ENCODE results near the gene TNPO1.

TNPO1 gene

GRCh38 chr5:72846483-72846882, 30.0 kb downstream of the TNPO1 start:
- H3K9ac ChIP-seq (ENCODE audit: low read length) = no peak overlapping the region
- H4K20me1 ChIP-seq (ENCODE audit: insufficient read depth, low read length) = peaks cover 18% of the 10 kb centered on the region; the same call in 1 of the 2 replicates
- no peak overlapping the region for H3K4me3 ChIP-seq (ENCODE audit: low read length)
- peaks cover 21% of the 10 kb centered on the region for H3F3A ChIP-seq (ENCODE audit: insufficient read depth, low read length)
- H3K9me2 ChIP-seq (replicated peaks; ENCODE audit: insufficient read depth, low read length) = no peaks in the 10 kb centered on the region
- no peak for DNase-seq
- no peak overlapping the region for H3K4me2 ChIP-seq (ENCODE audit: low read depth, low read length)
- H3K36me3 ChIP-seq (replicated peaks; ENCODE audit: insufficient read depth, low read length) = peaks cover 2% of the 10 kb centered on the region; the same call in 1 of the 2 replicates
- no peak overlapping the region for H3K27ac ChIP-seq (ENCODE audit: low read length)
- H3K9me3 ChIP-seq (replicated peaks; ENCODE audit: insufficient read depth, low read length) = no peaks in the 10 kb centered on the region
- peaks cover 37% of the 10 kb centered on the region for H3K79me2 ChIP-seq (ENCODE audit: low read length)
- no peak overlapping the region for H2AFZ ChIP-seq (ENCODE audit: low read length)
- peaks cover 14% of the 10 kb centered on the region for H3K4me1 ChIP-seq (ENCODE audit: low read length)
- H3K27me3 ChIP-seq (replicated peaks; ENCODE audit: insufficient read depth, low read length) = no peaks in the 10 kb centered on the region
- TF ChIP-seq EZH2phosphoT487 (IDR thresholded peaks at IDR 0.05; ENCODE audit: low read length) = no peak
- no peak for TF ChIP-seq CTCF (IDR thresholded peaks at IDR 0.05; ENCODE audit: low read length)
- no peak for TF ChIP-seq EZH2 (optimal IDR thresholded peaks at IDR 0.05; ENCODE audit: low read depth, low read length)

- peak overlapping the region; percentile 96; the same call in 1 of the 2 replicates for H3K9ac ChIP-seq (ENCODE audit: low read length)
- H3K9me2 ChIP-seq (replicated peaks; ENCODE audit: insufficient read depth, low read length) = no peaks in the 10 kb centered on the region
- no peak for DNase-seq
- TF ChIP-seq EZH2 (optimal IDR thresholded peaks at IDR 0.05; ENCODE audit: low read depth, low read length) (no peak), CTCF (IDR thresholded peaks at IDR 0.05; ENCODE audit: low read length) (no peak), EZH2phosphoT487 (IDR thresholded peaks at IDR 0.05; ENCODE audit: low read length) (no peak)
- no peak overlapping the region for H3K27ac ChIP-seq (ENCODE audit: low read length)
- peaks cover 8% of the 10 kb centered on the region for H3K36me3 ChIP-seq (replicated peaks; ENCODE audit: insufficient read depth, low read length)
- peaks cover 46% of the 10 kb centered on the region for H3K79me2 ChIP-seq (ENCODE audit: low read length)
- H3K27me3 ChIP-seq (replicated peaks; ENCODE audit: insufficient read depth, low read length) = no peaks in the 10 kb centered on the region
- no peaks in the 10 kb centered on the region for H3K9me3 ChIP-seq (replicated peaks; ENCODE audit: insufficient read depth, low read length)
- peaks cover 21% of the 10 kb centered on the region for H3F3A ChIP-seq (ENCODE audit: insufficient read depth, low read length)
- peak overlapping the region; percentile 58 for H3K4me2 ChIP-seq (ENCODE audit: low read depth, low read length)
- peaks cover 22% of the 10 kb centered on the region; the same call in 1 of the 2 replicates for H4K20me1 ChIP-seq (ENCODE audit: insufficient read depth, low read length)
- H3K4me3 ChIP-seq (ENCODE audit: low read length) = peak overlapping the region; percentile 93
- H3K4me1 ChIP-seq (ENCODE audit: low read length) = peaks cover 17% of the 10 kb centered on the region
- H2AFZ ChIP-seq (ENCODE audit: low read length) = no peak overlapping the region
Measured at GRCh38 chr5:72847439-72847838, 31.0 kb downstream of the TNPO1 start.

GRCh38 chr5:72847989-72848473, 31.6 kb downstream of the TNPO1 start:
- peaks cover 11% of the 10 kb centered on the region for H3K36me3 ChIP-seq (replicated peaks; ENCODE audit: insufficient read depth, low read length)
- H3K9me2 ChIP-seq (replicated peaks; ENCODE audit: insufficient read depth, low read length) = no peaks in the 10 kb centered on the region
- H3K9ac ChIP-seq (ENCODE audit: low read length) = peak overlapping the region; percentile 96
- H3K4me2 ChIP-seq (ENCODE audit: low read depth, low read length) = peak overlapping the region; percentile 58
- peaks cover 21% of the 10 kb centered on the region for H3F3A ChIP-seq (ENCODE audit: insufficient read depth, low read length)
- no peaks in the 10 kb centered on the region for H3K27me3 ChIP-seq (replicated peaks; ENCODE audit: insufficient read depth, low read length)
- DNase-seq = peak; percentile 90
- TF ChIP-seq EZH2phosphoT487 (IDR thresholded peaks at IDR 0.05; ENCODE audit: low read length) = no peak
- no peak for TF ChIP-seq CTCF (IDR thresholded peaks at IDR 0.05; ENCODE audit: low read length)
- TF ChIP-seq EZH2 (optimal IDR thresholded peaks at IDR 0.05; ENCODE audit: low read depth, low read length) = no peak
- no peaks in the 10 kb centered on the region for H3K9me3 ChIP-seq (replicated peaks; ENCODE audit: insufficient read depth, low read length)
- H4K20me1 ChIP-seq (ENCODE audit: insufficient read depth, low read length) = peaks cover 22% of the 10 kb centered on the region; the same call in 1 of the 2 replicates
- H3K79me2 ChIP-seq (ENCODE audit: low read length) = peaks cover 52% of the 10 kb centered on the region
- H2AFZ ChIP-seq (ENCODE audit: low read length) = peak overlapping the region; percentile 81
- H3K4me3 ChIP-seq (ENCODE audit: low read length) = peak overlapping the region; percentile 93
- H3K4me1 ChIP-seq (ENCODE audit: low read length) = peaks cover 17% of the 10 kb centered on the region
- H3K27ac ChIP-seq (ENCODE audit: low read length) = peak overlapping the region; percentile 94
